Vagina (tissue), 2 donors: ENCODE results near the gene TNIK. TPM values are rescaled to one million over a fixed set of nuclear protein-coding genes. Genes with fewer than 3 reads are reported as not detected.
A peak's percentile ranks its signal among the peaks of the same experiment; 100 is the strongest.

Experiments used
- DNase-seq, 2 donors: peaks; one replicate each; pipeline ENCODE4 v3.0.0-alpha.2; 2017; ENCODE audit errors: extremely low spot score in 2 of 2
- H3K27ac ChIP-seq: fragments of 200-600 bp; sonication (generic); one replicate; pipeline ENCODE4 v1.5.1; 2019
- H3K27me3 ChIP-seq: fragments of 200-600 bp; sonication (generic); one replicate; pipeline ENCODE4 v1.5.1; 2019
- H3K36me3 ChIP-seq, 2 donors: fragments of 200-600 bp; sonication (generic); one replicate each; pipeline ENCODE4 v1.5.1; 2017 to 2019
- H3K4me1 ChIP-seq: fragments of 200-600 bp; sonication (generic); one replicate; pipeline ENCODE4 v1.5.1; 2019
- H3K4me3 ChIP-seq, 2 donors: fragments of 200-600 bp; sonication (generic); 1 replicate in 1 of 2; 2 replicates in 1 of 2; pipeline ENCODE4 v1.5.1; 2016 to 2019
- H3K9me3 ChIP-seq: fragments of 200-600 bp; sonication (generic); one replicate; pipeline ENCODE4 v1.5.1; 2019
- POLR2A ChIP-seq, 2 donors: fragments of 450-650 bp; IDR thresholded peaks; one replicate each; pipeline ENCODE4 v1.6.1; 2017; ENCODE audit warnings: antibody characterized with exemption in 2 of 2, mild to moderate bottlenecking in 2 of 2, moderate library complexity in 2 of 2
- POLR2AphosphoS5 ChIP-seq, 2 donors: sonication (generic); formaldehyde crosslinking; IDR thresholded peaks; one replicate each; pipeline ENCODE4 v1.9.0; 2017; ENCODE audit warnings: antibody characterized with exemption in 2 of 2, mild to moderate bottlenecking in 2 of 2, low read depth in 1 of 2; ENCODE audit not compliant: insufficient read depth in 1 of 2
- intact Hi-C: fragments of 100-400 bp; cut with DNase I; formaldehyde crosslinking; loops from one replicate; pipeline ENCODE4 v1.15.1; 2023
- total RNA-seq: library from RNA; depleted of rRNA; stranded (reverse); fragments of >200 nt; gene quantifications from one replicate; pipeline ENCODE4 v1.2.3, GENCODE V29; 2016
- TF ChIP-seq, protein P1 (sequence below), 3 experiments: fragments of 450-650 bp in 2 of 3; fragments of 200-600 bp in 1 of 3; sonication (generic) in 1 of 3; IDR thresholded peaks; one replicate each; pipeline ENCODE4 v1.5.1; 2017 to 2019; ENCODE audit warnings: antibody characterized with exemption in 3 of 3, mild to moderate bottlenecking in 2 of 3, moderate library complexity in 2 of 3

TNIK gene
- total RNA-seq, 1 donor from 2014 or later, result 5.9 TPM

DNA sequence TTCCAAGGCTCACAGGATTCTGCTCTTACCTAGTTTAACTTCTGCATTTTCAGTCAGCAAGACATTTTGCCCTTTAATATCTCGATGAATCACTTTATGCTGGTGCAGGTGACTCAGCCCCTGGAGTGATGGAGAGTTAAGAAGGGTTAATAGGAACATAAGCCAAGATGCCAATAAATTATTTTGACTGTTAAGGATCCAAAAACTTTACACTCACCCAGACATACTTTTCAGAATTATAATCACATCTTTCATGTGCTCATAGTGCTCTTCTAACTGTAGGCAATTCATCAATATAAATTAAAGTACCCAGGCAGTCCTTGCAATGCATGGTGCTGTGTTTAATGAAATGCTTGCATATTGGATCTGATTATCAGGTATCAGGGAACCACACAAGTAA lies 269.5 kb downstream of the TNIK start:
- Histone ChIP-seq H3K27ac (no peak overlapping the region), H3K36me3 (no peaks in the 10 kb centered on the region), H3K27me3 (no peaks in the 10 kb centered on the region), H3K4me1 (peaks cover 6% of the 10 kb centered on the region), H3K9me3 (no peaks in the 10 kb centered on the region), H3K4me3 (no peak overlapping the region)
- no peak for DNase-seq
- intact Hi-C loops, result no loop called here
- TF ChIP-seq, protein P1, sequence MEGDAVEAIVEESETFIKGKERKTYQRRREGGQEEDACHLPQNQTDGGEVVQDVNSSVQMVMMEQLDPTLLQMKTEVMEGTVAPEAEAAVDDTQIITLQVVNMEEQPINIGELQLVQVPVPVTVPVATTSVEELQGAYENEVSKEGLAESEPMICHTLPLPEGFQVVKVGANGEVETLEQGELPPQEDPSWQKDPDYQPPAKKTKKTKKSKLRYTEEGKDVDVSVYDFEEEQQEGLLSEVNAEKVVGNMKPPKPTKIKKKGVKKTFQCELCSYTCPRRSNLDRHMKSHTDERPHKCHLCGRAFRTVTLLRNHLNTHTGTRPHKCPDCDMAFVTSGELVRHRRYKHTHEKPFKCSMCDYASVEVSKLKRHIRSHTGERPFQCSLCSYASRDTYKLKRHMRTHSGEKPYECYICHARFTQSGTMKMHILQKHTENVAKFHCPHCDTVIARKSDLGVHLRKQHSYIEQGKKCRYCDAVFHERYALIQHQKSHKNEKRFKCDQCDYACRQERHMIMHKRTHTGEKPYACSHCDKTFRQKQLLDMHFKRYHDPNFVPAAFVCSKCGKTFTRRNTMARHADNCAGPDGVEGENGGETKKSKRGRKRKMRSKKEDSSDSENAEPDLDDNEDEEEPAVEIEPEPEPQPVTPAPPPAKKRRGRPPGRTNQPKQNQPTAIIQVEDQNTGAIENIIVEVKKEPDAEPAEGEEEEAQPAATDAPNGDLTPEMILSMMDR (IDR thresholded peaks at IDR 0.05), result no peak
- TF ChIP-seq POLR2AphosphoS5 (IDR thresholded peaks at IDR 0.05; ENCODE audit: insufficient read depth in 1 of 2, low read depth in 1 of 2), result no peak
- TF ChIP-seq POLR2A (IDR thresholded peaks at IDR 0.05), result no peak

DNA sequence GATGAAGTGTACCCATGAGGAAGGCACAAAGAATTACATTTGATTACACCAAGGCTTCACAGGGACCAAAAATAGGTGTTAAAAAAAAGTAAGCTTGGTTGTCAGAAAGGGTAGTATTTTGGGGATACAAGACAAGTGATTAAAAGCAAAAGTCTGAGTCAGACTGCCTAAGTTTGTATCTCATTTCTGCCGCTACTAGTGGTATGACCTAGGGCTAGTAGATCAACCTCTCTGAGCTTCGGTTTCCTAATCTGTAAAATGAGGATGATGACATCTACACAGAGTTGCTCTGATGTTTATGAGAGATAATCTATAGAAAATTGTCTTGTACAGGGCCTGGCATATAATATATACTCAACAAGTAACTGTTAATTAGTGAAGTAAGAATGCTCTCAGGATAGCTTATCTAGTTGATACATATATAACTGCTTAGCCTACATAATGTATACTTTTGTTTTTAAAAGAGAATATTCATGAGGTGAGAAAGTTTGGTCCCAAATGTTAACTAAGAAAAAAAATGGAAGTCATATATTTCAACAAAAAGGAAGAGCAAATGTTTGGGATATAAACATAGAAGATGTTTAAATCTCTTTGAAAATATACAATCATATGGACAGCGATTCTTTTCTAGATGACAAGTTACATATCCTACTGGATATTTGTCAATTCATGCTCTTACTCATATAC lies 270.7 kb downstream of the TNIK start:
- no peak for TF ChIP-seq POLR2A (IDR thresholded peaks at IDR 0.05)
- TF ChIP-seq, protein P1 (IDR thresholded peaks at IDR 0.05), result no peak
- TF ChIP-seq POLR2AphosphoS5 (IDR thresholded peaks at IDR 0.05; ENCODE audit: insufficient read depth in 1 of 2, low read depth in 1 of 2), result no peak
- Histone ChIP-seq H3K9me3 (no peaks in the 10 kb centered on the region), H3K36me3 (no peaks in the 10 kb centered on the region), H3K4me1 (peaks cover 6% of the 10 kb centered on the region), H3K27ac (no peak overlapping the region), H3K27me3 (no peaks in the 10 kb centered on the region), H3K4me3 (no peak overlapping the region)
- DNase-seq, result no peak
- intact Hi-C loops, result loop anchor here (10.0 kb wide), 1 partner anchor 265 kb away; no protein-coding TSS in a partner anchor

GRCh38 chr3:171187706-171188290 lies 272.4 kb downstream of the TNIK start:
- DNase-seq, result no peak
- Histone ChIP-seq H3K36me3 (no peaks in the 10 kb centered on the region), H3K4me1 (peaks cover 6% of the 10 kb centered on the region), H3K9me3 (no peaks in the 10 kb centered on the region), H3K27me3 (no peaks in the 10 kb centered on the region), H3K4me3 (no peak overlapping the region), H3K27ac (no peak overlapping the region)
- intact Hi-C loops, result loop anchor here (10.0 kb wide), 1 partner anchor 267 kb away; no protein-coding TSS in a partner anchor
- TF ChIP-seq POLR2A (IDR thresholded peaks at IDR 0.05), result no peak
- TF ChIP-seq POLR2AphosphoS5 (IDR thresholded peaks at IDR 0.05; ENCODE audit: insufficient read depth in 1 of 2, low read depth in 1 of 2), result no peak
- TF ChIP-seq, protein P1 (IDR thresholded peaks at IDR 0.05), result peak in 2 of 3 experiments; percentile 37 to 45

DNA sequence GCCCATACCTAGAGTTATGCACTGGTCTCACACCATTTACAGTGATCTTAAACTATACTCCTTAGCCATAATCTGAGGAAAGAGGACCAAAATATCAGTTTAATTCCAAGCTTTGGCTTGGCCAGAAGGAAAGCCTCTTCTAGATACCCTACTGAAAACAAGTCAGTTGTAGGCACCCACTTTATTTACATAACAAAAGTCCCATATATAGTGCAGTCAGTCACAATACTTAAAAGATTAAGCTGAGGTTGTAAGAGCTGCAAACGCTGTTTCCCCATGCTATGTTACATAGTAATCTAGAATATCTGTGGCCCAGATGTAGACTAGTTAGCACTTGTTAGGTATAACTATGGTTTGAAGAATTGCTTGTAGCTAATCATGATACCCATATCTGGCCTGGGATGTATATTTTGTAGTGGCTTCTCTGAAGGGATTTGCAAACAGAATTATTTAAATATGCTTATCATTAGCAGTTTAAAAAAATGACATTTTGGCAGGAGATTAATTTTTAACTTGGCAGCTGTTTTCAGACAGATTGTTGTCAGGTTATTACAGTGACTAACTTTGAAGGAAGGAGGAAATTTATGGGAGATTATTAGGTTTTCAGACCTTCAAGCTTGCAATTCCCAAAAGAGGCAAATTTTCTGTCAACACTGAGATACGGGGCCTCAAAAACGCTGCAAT lies 273.2 kb downstream of the TNIK start:
- peaks cover under 1% of the 10 kb centered on the region for H3K4me1 ChIP-seq
- intact Hi-C loops, result loop anchor here (10.0 kb wide), 1 partner anchor 268 kb away; no protein-coding TSS in a partner anchor
- TF ChIP-seq POLR2A (IDR thresholded peaks at IDR 0.05), result no peak

GRCh38 chr3:171186383-171186782 lies 273.8 kb downstream of the TNIK start:
- DNase-seq, result no peak
- H3K36me3 ChIP-seq, result no peaks in the 10 kb centered on the region
- no peak for TF ChIP-seq POLR2AphosphoS5 (IDR thresholded peaks at IDR 0.05; ENCODE audit: insufficient read depth in 1 of 2, low read depth in 1 of 2)
- intact Hi-C loops, result loop anchor here (10.0 kb wide), 1 partner anchor 268 kb away; no protein-coding TSS in a partner anchor
- no peaks in the 10 kb centered on the region for H3K4me1 ChIP-seq
- H3K4me3 ChIP-seq, result no peak overlapping the region
- no peaks in the 10 kb centered on the region for H3K27me3 ChIP-seq
- no peaks in the 10 kb centered on the region for H3K9me3 ChIP-seq
- H3K27ac ChIP-seq, result no peak overlapping the region

More for the DNA sequence above, 273.2 kb downstream of the TNIK start:
- DNase-seq, result no peak
- Histone ChIP-seq H3K27me3 (no peaks in the 10 kb centered on the region), H3K4me3 (no peak overlapping the region), H3K9me3 (no peaks in the 10 kb centered on the region), H3K27ac (no peak overlapping the region), H3K36me3 (no peaks in the 10 kb centered on the region)
